H1 (cell line): Measurements from ENCODE around the gene TRIM59. TPM values are rescaled to one million over a fixed set of nuclear protein-coding genes. Genes with fewer than 3 reads are reported as not detected.

Experiments used
- BRCA1 ChIP-seq: IDR thresholded peaks from 2 replicates; pipeline ENCODE4 v1.6.1; 2012; ENCODE audit warnings: low read depth, low read length, improper control_type of control experiment
- CHD1 ChIP-seq: IDR thresholded peaks from 2 replicates; pipeline ENCODE4 v1.6.1; 2012; ENCODE audit warnings: low read depth, low read length, improper control_type of control experiment
- CHD2 ChIP-seq: IDR thresholded peaks from 2 replicates; pipeline ENCODE4 v1.6.1; 2012; ENCODE audit warnings: low read length, improper control_type of control experiment
- CTBP2 ChIP-seq: IDR thresholded peaks from 2 replicates; pipeline ENCODE4 v1.7.0; 2011; ENCODE audit warnings: borderline replicate concordance, mild to moderate bottlenecking, moderate library complexity, mixed read lengths, low read length; ENCODE audit not compliant: insufficient read depth, insufficient read length
- EGR1 ChIP-seq: IDR thresholded peaks from 2 replicates; pipeline ENCODE4 v1.6.1; 2011; ENCODE audit warnings: low read depth, low read length, borderline replicate concordance
- EP300 ChIP-seq, 2 experiments: IDR thresholded peaks; 1 replicate in 1 of 2; 2 replicates in 1 of 2; pipeline ENCODE4 v1.6.1; 2011 to 2012; ENCODE audit warnings: low read depth in 2 of 2, low read length in 2 of 2, mild to moderate bottlenecking in 2 of 2, borderline replicate concordance in 1 of 2, inconsistent platforms in 1 of 2, moderate library complexity in 1 of 2
- KDM4A ChIP-seq: IDR thresholded peaks from one replicate; pipeline ENCODE4 v1.7.1; 2012; ENCODE audit warnings: low read depth, mild to moderate bottlenecking, moderate library complexity, low read length, inconsistent platforms; ENCODE audit not compliant: severe bottlenecking
- SIN3A ChIP-seq, 2 experiments: IDR thresholded peaks in 1 of 2; conservative IDR thresholded peaks in 1 of 2; 2 replicates each; pipeline ENCODE4 v1.6.1; 2011 to 2012; ENCODE audit warnings: low read length in 2 of 2, improper control_type of control experiment in 1 of 2, low read depth in 1 of 2, mild to moderate bottlenecking in 1 of 2
- SP4 ChIP-seq: IDR thresholded peaks from 2 replicates; pipeline ENCODE4 v1.6.1; 2012; ENCODE audit warnings: low read length, inconsistent platforms
- TAF7 ChIP-seq: optimal IDR thresholded peaks from 2 replicates; pipeline ENCODE3; 2011; ENCODE audit warnings: low read depth, mild to moderate bottlenecking, inconsistent platforms, low read length, moderate library complexity, borderline replicate concordance
- TBP ChIP-seq: IDR thresholded peaks from 2 replicates; pipeline ENCODE4 v1.6.1; 2011; ENCODE audit warnings: low read depth, low read length, improper control_type of control experiment
- TEAD4 ChIP-seq: IDR thresholded peaks from 2 replicates; pipeline ENCODE4 v1.6.1; 2012; ENCODE audit warnings: low read depth, low read length, inconsistent platforms, mixed read lengths
- YY1 ChIP-seq: IDR thresholded peaks from 2 replicates; pipeline ENCODE4 v1.6.1; 2011; ENCODE audit warnings: low read depth, mild to moderate bottlenecking, low read length
- polyA plus RNA-seq, 7 experiments: library from polyadenylated mRNA; depleted of rRNA in 3 of 7; stranded (reverse) in 5 of 7; unstranded in 2 of 7; fragments of >200 nt in 5 of 7; fragments of 200-250 nt in 2 of 7; gene quantifications; 1 replicate in 5 of 7; 2 replicates in 1 of 7; 4 replicates in 1 of 7; pipeline versions ENCODE4 v1.2.1 to v1.2.3, GENCODE V29; 2011 to 2013; ENCODE audit warnings: missing spikeins in 2 of 7, mixed read lengths in 2 of 7
- total RNA-seq: library from RNA; stranded (reverse); fragmentation: NEBNext Ultra II Directional; extraction: Animal tissue kit (Norgen Biotek cat#: 25700); gene quantifications from 2 replicates; pipeline ENCODE4 v1.2.1, GENCODE V29; 2021

The TRIM59 gene
- total and polyA plus RNA-seq, 2 of the 8 experiments (the other 6 are each of a cell fraction or from before 2014, with no cell fraction given): 11.6 to 53.4 TPM

- peak; percentile 98 for TF ChIP-seq CHD2
- TF ChIP-seq EGR1: no peak
- peak; percentile 76; the same call in 1 of the 2 replicates for TF ChIP-seq SP4
- peak; percentile 93 for TF ChIP-seq KDM4A
- TF ChIP-seq CHD1: no peak
- TF ChIP-seq BRCA1: peak; percentile 88
- TF ChIP-seq CTBP2: no peak
- peak; percentile 67 to 95; a peak in 3 of 4 replicates for TF ChIP-seq SIN3A (conservative IDR thresholded peaks at IDR 0.05 in 1 of 2, IDR thresholded peaks at IDR 0.05 in 1 of 2; ENCODE audit: low read depth in 1 of 2, low read length in 2 of 2)
- no peak for TF ChIP-seq EP300 (IDR thresholded peaks at IDR 0.05; ENCODE audit: borderline replicate concordance in 1 of 2, low read depth in 2 of 2, low read length in 2 of 2)
- peak; percentile 58 for TF ChIP-seq TAF7
- TF ChIP-seq TBP: peak; percentile 92
- peak; percentile 94 for TF ChIP-seq YY1
- TF ChIP-seq TEAD4: 0 out of 2 replicates have a peak, but pooled peaks have one; percentile 56
Measured at GRCh38 chr3:160399125-160400029, 50.2 kb downstream of the TRIM59 start, which contains the start of the genes IFT80 and SMC4 (continued).
